Measurements from ENCODE around the gene DEF6. TPM values are rescaled to one million over a fixed set of nuclear protein-coding genes. Genes with fewer than 3 reads are reported as not detected.

DEF6 gene
- total and polyA plus RNA-seq, 2 experiments from 2014 or later = 5.1 to 7.2 TPM

GRCh38 chr6:35259194-35259947 is 38.2 kb upstream of the DEF6 start, which contains the start of gene ZNF76:
TSS of gene ZNF76 (plus strand) at chr6:35259735. CDS start at chr6:35281152, 21,417 bp downstream.
- Mint-ChIP-seq H3K27ac (peak within 1 kb of the TSS; percentile 99), H3K4me3 (peak within 1 kb of the TSS; percentile 89), H3K36me3 (ENCODE audit: low read depth) (no peaks in the 10 kb centered on the region), H3K9me3 (no peaks in the 10 kb centered on the region; the same call in 2 of the 3 replicates), H3K4me1 (peaks cover 4% of the 10 kb centered on the region), H3K27me3 (ENCODE audit: insufficient read depth, low read depth, poor library complexity) (peaks cover 10% of the 10 kb centered on the region)
- Histone ChIP-seq H3F3A (replicated peaks; ENCODE audit: low read depth) (peaks cover 8% of the 10 kb centered on the region; the same call in 1 of the 2 replicates), H3K36me3 (ENCODE audit: insufficient read depth) (no peaks in the 10 kb centered on the region), H2AFZ (peak within 1 kb of the TSS; percentile 88), H3K4me2 (peak within 1 kb of the TSS; percentile 97), H3K9me2 (ENCODE audit: insufficient read depth) (no peaks in the 10 kb centered on the region), H3K27me3 (ENCODE audit: insufficient read depth) (no peaks in the 10 kb centered on the region), H3K27ac (ENCODE audit: low read depth) (peak within 1 kb of the TSS; percentile 95), H4K20me1 (replicated peaks; ENCODE audit: insufficient read depth) (no peaks in the 10 kb centered on the region; the same call in 1 of the 2 replicates), H3K4me3 (peak within 1 kb of the TSS; percentile 84), H3K4me1 (ENCODE audit: insufficient read depth) (peaks cover 8% of the 10 kb centered on the region; the same call in 1 of the 2 replicates), H3K79me2 (replicated peaks; ENCODE audit: insufficient read depth) (peaks cover 22% of the 10 kb centered on the region)
- DNase-seq (ENCODE audit: low spot score) (peak; percentile 99), ATAC-seq (peak; percentile 83)
- TF ChIP-seq ETS1 (IDR thresholded peaks at IDR 0.05) (no peak), JUNB (IDR thresholded peaks at IDR 0.05; ENCODE audit: unreplicated experiment) (no peak), POLR2AphosphoS5 (IDR thresholded peaks at IDR 0.05; ENCODE audit: low read depth) (peak; percentile 71), NANOG (IDR thresholded peaks at IDR 0.05; ENCODE audit: borderline replicate concordance) (no peak), EZH2phosphoT487 (IDR thresholded peaks at IDR 0.05; ENCODE audit: unreplicated experiment) (no peak), STAT1 (IDR thresholded peaks at IDR 0.05; ENCODE audit: unreplicated experiment) (no peak), REST (IDR thresholded peaks at IDR 0.05; ENCODE audit: unreplicated experiment) (no peak), ZNF462 (CRISPR knock-in tag; IDR thresholded peaks at IDR 0.05) (no peak), CTCF (conservative IDR thresholded peaks at IDR 0.05; ENCODE audit: low read depth in 2 of 2) (no peak), CREB1 (CRISPR knock-in tag; IDR thresholded peaks at IDR 0.05; ENCODE audit: low read depth) (peak; percentile 98), ZNF114 (CRISPR knock-in tag; IDR thresholded peaks at IDR 0.05) (no peak), EZH2 (IDR thresholded peaks at IDR 0.05; ENCODE audit: low read depth, unreplicated experiment) (no peak), ZNF331 (CRISPR knock-in tag; IDR thresholded peaks at IDR 0.05; ENCODE audit: low read depth) (no peak)

All from GM23338 (cell line).